IPS DF 6.9 (cell line): Measurements from ENCODE around the gene TP63.
A peak's percentile ranks its signal among the peaks of the same experiment; 100 is the strongest.

Experiments used
- DNase-seq: peaks from one replicate; pipeline ENCODE4 v3.0.0-alpha.2; 2013; ENCODE audit warnings: low read depth, low spot score
- H3K27ac ChIP-seq: one replicate; pipeline ENCODE4 v1.5.1; 2013; ENCODE audit warnings: low read length, control low read depth
- H3K27me3 ChIP-seq: 2 replicates; pipeline ENCODE4 v1.6.1; 2013; ENCODE audit warnings: mild to moderate bottlenecking, low read length; ENCODE audit not compliant: control insufficient read depth, insufficient read depth
- H3K36me3 ChIP-seq: 2 replicates; pipeline ENCODE4 v1.6.1; 2013; ENCODE audit warnings: low read length; ENCODE audit not compliant: control insufficient read depth, insufficient read depth
- H3K4me1 ChIP-seq: 2 replicates; pipeline ENCODE4 v1.6.1; 2013; ENCODE audit warnings: low read length; ENCODE audit not compliant: control insufficient read depth, insufficient read depth
- H3K4me3 ChIP-seq: 2 replicates; pipeline ENCODE4 v1.5.1; 2013; ENCODE audit warnings: mild to moderate bottlenecking, low read length
- H3K9me3 ChIP-seq: 2 replicates; pipeline ENCODE4 v1.6.1; 2013; ENCODE audit warnings: low read length, inconsistent platforms; ENCODE audit not compliant: control insufficient read depth, insufficient read depth
- WGBS: extraction: QIAGEN DNeasy Blood & Tissue Kit; methylation state at CpG from one replicate; pipeline ENCODE4 v1.1.7; 2013; ENCODE audit warnings: mixed read lengths, missing lambda C conversion rate; ENCODE audit not compliant: insufficient read length, insufficient coverage; 5-methylcytosine and 5-hydroxymethylcytosine counted together

TP63 gene

DNA sequence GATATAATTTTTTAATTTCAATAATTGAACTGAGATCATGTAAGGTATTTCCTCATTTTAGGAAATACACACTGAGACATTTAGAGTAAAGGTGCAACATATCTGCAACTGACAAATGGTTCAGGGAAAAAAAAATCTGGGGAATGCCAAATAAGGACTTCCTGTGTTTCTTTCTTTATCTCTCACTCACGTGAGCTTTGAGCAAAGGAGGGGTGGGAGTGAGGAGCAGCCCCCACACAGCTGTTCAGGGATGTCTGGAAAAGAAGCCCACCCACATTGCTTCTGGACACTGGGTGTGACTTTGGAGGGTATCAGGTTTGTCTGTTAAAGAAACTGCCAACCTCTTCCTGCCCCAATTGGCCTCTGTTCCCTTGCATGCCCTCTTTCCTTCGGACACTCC is 5.6 kb upstream of the TP63 start:
- no CpG with 5 or more reads among the region's 2 CpGs for WGBS
- no peaks in the 10 kb centered on the region for H3K4me1 ChIP-seq
- H3K36me3 ChIP-seq = no peaks in the 10 kb centered on the region
- H3K27ac ChIP-seq = no peak overlapping the region
- DNase-seq = no peak
- no peaks in the 10 kb centered on the region for H3K27me3 ChIP-seq
- no peaks in the 10 kb centered on the region for H3K9me3 ChIP-seq
- no peak overlapping the region for H3K4me3 ChIP-seq

DNA sequence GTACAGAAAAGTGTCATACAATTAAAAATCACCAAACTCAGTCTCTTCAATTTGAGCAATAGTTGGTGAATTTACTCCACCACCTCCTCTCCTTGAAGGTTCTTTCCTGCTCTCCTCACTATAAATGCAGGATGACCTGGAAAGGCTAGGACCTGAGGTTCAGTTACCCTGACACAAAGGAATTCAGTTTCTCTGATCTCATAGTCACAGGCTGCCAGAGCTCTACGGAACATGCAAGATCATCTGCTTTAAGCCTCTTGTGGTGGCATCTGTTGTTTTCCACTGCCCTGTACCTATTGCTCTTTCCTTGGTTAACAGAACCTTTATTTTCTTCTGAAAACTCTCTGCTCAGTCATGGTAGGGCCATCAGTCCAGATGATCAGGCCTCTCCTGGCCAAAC is 4.9 kb upstream of the TP63 start:
- no peak for DNase-seq

GRCh38 chr3:189629803-189630455 is 1.3 kb upstream of the TP63 start:
- Histone ChIP-seq H3K36me3 (no peaks in the 10 kb centered on the region), H3K27ac (no peak overlapping the region), H3K4me1 (no peaks in the 10 kb centered on the region), H3K9me3 (no peaks in the 10 kb centered on the region), H3K27me3 (no peaks in the 10 kb centered on the region), H3K4me3 (no peak overlapping the region)
- no peak for DNase-seq
- no CpG with 5 or more reads among the region's 3 CpGs for WGBS

More for the DNA sequence above, 4.9 kb upstream of the TP63 start:
- H3K36me3 ChIP-seq = no peaks in the 10 kb centered on the region
- H3K27me3 ChIP-seq = no peaks in the 10 kb centered on the region
- no peak overlapping the region for H3K4me3 ChIP-seq
- H3K27ac ChIP-seq = no peak overlapping the region
- WGBS = no CpG with 5 or more reads among the region's 1 CpG
- H3K9me3 ChIP-seq = no peaks in the 10 kb centered on the region
- no peaks in the 10 kb centered on the region for H3K4me1 ChIP-seq

DNA sequence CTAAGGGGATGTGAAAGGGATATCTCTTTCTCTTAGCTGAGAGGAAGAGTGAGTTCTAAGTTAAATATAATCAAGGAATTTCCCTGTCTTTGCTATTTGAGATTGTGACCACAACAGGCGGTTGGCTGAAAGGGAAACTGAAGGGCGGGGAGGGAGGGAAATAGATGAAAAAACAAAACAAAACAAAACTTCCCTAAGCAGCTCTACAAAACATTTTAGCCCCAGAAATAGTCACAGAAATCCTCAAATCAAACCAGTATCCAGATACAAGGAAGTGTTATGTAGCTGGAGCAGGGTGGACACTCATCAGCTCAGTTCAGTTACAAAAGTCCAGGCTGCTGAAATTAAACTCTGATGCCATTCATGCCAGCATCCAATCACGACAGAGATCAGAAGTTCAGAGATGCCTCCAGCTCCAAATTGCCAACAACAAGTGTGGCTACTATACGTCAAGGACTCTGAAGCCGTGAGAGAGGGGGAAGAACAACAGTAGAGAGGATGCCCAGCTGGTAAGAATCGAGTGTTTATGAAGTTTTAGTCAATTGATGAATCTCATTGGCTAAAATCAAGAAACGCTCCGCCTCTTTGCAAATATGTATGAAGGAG is 319 bp upstream of the TP63 start:
- no peak overlapping the region for H3K27ac ChIP-seq
- no peak overlapping the region for H3K4me3 ChIP-seq
- WGBS = no CpG with 5 or more reads among the region's 8 CpGs
- H3K9me3 ChIP-seq = no peaks in the 10 kb centered on the region
- H3K4me1 ChIP-seq = no peaks in the 10 kb centered on the region; the same call in 1 of the 2 replicates
- H3K36me3 ChIP-seq = no peaks in the 10 kb centered on the region
- no peaks in the 10 kb centered on the region for H3K27me3 ChIP-seq
- DNase-seq = no peak

- no peaks in the 10 kb centered on the region for H3K27me3 ChIP-seq
- WGBS = no CpG with 5 or more reads among the region's 6 CpGs
- H3K36me3 ChIP-seq = no peaks in the 10 kb centered on the region
- H3K4me3 ChIP-seq = no peak overlapping the region
- H3K27ac ChIP-seq = no peak overlapping the region
- H3K4me1 ChIP-seq = no peaks in the 10 kb centered on the region; the same call in 1 of the 2 replicates
- H3K9me3 ChIP-seq = no peaks in the 10 kb centered on the region
- no peak for DNase-seq
Measured at GRCh38 chr3:189631409-189631808, 220 bp downstream of the TP63 start.

GRCh38 chr3:189632242-189632641 is 1.1 kb downstream of the TP63 start:
- H3K4me1 ChIP-seq = no peaks in the 10 kb centered on the region; the same call in 1 of the 2 replicates
- H3K9me3 ChIP-seq = no peaks in the 10 kb centered on the region
- no peaks in the 10 kb centered on the region for H3K27me3 ChIP-seq
- H3K4me3 ChIP-seq = no peak overlapping the region
- H3K27ac ChIP-seq = no peak overlapping the region
- no peaks in the 10 kb centered on the region for H3K36me3 ChIP-seq
- WGBS = 100% methylated on average over 1 of the region's 5 CpGs
- no peak for DNase-seq

- H3K36me3 ChIP-seq = no peaks in the 10 kb centered on the region
- H3K4me1 ChIP-seq = no peaks in the 10 kb centered on the region; the same call in 1 of the 2 replicates
- H3K27ac ChIP-seq = no peak overlapping the region
- no CpG with 5 or more reads among the region's 3 CpGs for WGBS
- DNase-seq = peak; percentile 25
- H3K27me3 ChIP-seq = no peaks in the 10 kb centered on the region
- H3K4me3 ChIP-seq = no peak overlapping the region
- H3K9me3 ChIP-seq = no peaks in the 10 kb centered on the region
Measured at GRCh38 chr3:189635339-189635738, 4.2 kb downstream of the TP63 start.

GRCh38 chr3:189636048-189636447 is 4.9 kb downstream of the TP63 start:
- no peak for DNase-seq
- H3K9me3 ChIP-seq = no peaks in the 10 kb centered on the region
- no peaks in the 10 kb centered on the region; the same call in 1 of the 2 replicates for H3K4me1 ChIP-seq
- H3K27ac ChIP-seq = no peak overlapping the region
- H3K36me3 ChIP-seq = no peaks in the 10 kb centered on the region
- no CpG with 5 or more reads among the region's 5 CpGs for WGBS
- no peak overlapping the region for H3K4me3 ChIP-seq
- H3K27me3 ChIP-seq = no peaks in the 10 kb centered on the region

- WGBS = no CpG with 5 or more reads among the region's 4 CpGs
- Histone ChIP-seq H3K27ac (no peak overlapping the region), H3K4me3 (no peak overlapping the region), H3K27me3 (no peaks in the 10 kb centered on the region), H3K4me1 (no peaks in the 10 kb centered on the region; the same call in 1 of the 2 replicates), H3K9me3 (no peaks in the 10 kb centered on the region), H3K36me3 (no peaks in the 10 kb centered on the region)
- DNase-seq = no peak
Measured at GRCh38 chr3:189637750-189638149, 6.6 kb downstream of the TP63 start.

DNA sequence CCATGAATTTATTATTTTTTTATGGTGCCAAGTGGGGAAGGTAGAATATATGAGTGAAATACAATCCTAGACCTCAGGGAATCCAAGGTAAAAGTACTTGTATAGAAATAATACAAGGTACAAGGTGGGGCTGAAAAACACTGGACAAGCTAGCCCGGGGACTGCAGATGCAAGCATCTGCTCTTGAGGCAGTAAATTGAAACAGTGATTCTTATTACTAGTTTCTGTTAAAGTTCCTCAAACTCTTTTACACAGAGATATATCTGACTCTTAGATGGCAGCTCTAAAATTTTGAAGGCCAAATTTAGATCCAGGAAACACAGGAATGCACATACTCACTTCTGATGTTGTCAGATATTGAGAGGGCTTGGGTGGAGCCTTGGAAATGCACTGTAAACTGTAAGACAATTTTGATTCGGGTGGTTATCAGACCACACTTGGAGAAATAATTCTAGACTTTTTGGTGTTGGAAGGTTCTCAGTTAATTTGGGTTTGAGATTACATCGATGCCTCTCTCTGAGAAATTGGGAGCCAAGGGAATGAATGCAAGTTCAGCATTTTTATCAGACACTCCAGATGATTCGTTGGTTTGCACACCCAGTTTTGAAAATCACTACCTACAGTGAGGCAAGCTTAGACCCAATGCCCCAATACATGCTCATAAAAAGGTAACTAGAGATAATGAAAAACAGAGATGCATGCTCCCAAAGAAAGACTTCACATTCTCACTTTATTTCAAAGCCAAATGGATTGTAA is 7.3 kb downstream of the TP63 start:
- no CpG with 5 or more reads among the region's 4 CpGs for WGBS

More for the DNA sequence above, 7.3 kb downstream of the TP63 start:
- H3K36me3 ChIP-seq = no peaks in the 10 kb centered on the region
- H3K4me1 ChIP-seq = no peaks in the 10 kb centered on the region; the same call in none of the 2 replicates
- no peak overlapping the region for H3K27ac ChIP-seq
- no peak for DNase-seq
- no peaks in the 10 kb centered on the region for H3K27me3 ChIP-seq
- no peaks in the 10 kb centered on the region for H3K9me3 ChIP-seq
- H3K4me3 ChIP-seq = no peak overlapping the region
